Neural cell (in vitro differentiated cells): ENCODE data around the gene EXTL1.

Source experiments
- TAF1 ChIP-seq: IDR thresholded peaks from 2 replicates; pipeline ENCODE4 v1.6.1; 2012; ENCODE audit warnings: low read depth
- TF ChIP-seq, protein P1 (sequence below): IDR thresholded peaks from 2 replicates; pipeline ENCODE4 v1.6.1; 2012; ENCODE audit warnings: borderline replicate concordance

DNA sequence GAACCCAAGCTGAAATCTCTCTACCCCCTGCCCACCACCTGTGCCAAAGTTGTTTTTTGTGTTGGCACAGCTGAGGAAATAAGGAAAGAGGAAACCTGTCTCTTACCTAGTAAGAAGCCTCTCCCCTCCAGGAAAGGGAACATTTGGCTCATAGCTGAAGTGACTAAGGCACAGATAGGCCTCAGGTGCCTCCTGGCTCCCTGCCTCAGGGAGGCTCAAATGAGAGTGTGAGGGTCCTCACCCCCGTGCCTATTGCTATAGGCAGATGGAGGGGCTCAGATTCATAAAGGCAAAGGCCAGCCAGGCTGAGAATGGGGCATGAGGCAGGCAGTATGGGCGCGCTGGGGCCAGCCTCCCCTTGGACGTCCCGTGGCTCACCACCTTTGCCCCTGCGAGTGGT, 16.9 kb downstream of the EXTL1 start:
- TF ChIP-seq, protein P1, sequence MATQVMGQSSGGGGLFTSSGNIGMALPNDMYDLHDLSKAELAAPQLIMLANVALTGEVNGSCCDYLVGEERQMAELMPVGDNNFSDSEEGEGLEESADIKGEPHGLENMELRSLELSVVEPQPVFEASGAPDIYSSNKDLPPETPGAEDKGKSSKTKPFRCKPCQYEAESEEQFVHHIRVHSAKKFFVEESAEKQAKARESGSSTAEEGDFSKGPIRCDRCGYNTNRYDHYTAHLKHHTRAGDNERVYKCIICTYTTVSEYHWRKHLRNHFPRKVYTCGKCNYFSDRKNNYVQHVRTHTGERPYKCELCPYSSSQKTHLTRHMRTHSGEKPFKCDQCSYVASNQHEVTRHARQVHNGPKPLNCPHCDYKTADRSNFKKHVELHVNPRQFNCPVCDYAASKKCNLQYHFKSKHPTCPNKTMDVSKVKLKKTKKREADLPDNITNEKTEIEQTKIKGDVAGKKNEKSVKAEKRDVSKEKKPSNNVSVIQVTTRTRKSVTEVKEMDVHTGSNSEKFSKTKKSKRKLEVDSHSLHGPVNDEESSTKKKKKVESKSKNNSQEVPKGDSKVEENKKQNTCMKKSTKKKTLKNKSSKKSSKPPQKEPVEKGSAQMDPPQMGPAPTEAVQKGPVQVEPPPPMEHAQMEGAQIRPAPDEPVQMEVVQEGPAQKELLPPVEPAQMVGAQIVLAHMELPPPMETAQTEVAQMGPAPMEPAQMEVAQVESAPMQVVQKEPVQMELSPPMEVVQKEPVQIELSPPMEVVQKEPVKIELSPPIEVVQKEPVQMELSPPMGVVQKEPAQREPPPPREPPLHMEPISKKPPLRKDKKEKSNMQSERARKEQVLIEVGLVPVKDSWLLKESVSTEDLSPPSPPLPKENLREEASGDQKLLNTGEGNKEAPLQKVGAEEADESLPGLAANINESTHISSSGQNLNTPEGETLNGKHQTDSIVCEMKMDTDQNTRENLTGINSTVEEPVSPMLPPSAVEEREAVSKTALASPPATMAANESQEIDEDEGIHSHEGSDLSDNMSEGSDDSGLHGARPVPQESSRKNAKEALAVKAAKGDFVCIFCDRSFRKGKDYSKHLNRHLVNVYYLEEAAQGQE = no peak
- no peak for TF ChIP-seq TAF1
